ENCODE data around the gene TIPIN. TPM values are rescaled to one million over a fixed set of nuclear protein-coding genes. Genes with fewer than 3 reads are reported as not detected.
"Not testable (repeated sequence)": the region's sequence is repeated elsewhere in the genome, so short reads cannot be mapped to it uniquely, and the experiment has no call there.

Gene TIPIN
- total RNA-seq, 4 donors from 2014 or later = 2.3 to 5.8 (median 5.2) TPM

DNA sequence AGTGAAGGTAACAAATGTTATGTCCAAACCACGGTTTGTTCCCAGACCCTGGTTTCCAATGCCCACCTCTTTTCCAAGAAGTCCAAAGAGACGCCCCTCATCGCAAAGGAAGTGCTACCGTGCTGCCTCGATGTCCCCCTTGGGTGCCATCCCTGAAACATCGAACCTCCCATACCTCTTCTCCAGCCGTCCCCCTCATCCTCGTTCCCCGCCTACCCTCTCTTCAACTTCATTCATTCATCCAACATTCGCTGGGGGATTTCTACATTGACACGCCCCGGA is 467 bp downstream of the TIPIN start:
- DNase-seq (ENCODE audit: low spot score) = no peak
- ATAC-seq (ENCODE audit: low FRiP score) = no peak
- TF ChIP-seq, protein P1, sequence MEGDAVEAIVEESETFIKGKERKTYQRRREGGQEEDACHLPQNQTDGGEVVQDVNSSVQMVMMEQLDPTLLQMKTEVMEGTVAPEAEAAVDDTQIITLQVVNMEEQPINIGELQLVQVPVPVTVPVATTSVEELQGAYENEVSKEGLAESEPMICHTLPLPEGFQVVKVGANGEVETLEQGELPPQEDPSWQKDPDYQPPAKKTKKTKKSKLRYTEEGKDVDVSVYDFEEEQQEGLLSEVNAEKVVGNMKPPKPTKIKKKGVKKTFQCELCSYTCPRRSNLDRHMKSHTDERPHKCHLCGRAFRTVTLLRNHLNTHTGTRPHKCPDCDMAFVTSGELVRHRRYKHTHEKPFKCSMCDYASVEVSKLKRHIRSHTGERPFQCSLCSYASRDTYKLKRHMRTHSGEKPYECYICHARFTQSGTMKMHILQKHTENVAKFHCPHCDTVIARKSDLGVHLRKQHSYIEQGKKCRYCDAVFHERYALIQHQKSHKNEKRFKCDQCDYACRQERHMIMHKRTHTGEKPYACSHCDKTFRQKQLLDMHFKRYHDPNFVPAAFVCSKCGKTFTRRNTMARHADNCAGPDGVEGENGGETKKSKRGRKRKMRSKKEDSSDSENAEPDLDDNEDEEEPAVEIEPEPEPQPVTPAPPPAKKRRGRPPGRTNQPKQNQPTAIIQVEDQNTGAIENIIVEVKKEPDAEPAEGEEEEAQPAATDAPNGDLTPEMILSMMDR (IDR thresholded peaks at IDR 0.05) = no peak

DNA sequence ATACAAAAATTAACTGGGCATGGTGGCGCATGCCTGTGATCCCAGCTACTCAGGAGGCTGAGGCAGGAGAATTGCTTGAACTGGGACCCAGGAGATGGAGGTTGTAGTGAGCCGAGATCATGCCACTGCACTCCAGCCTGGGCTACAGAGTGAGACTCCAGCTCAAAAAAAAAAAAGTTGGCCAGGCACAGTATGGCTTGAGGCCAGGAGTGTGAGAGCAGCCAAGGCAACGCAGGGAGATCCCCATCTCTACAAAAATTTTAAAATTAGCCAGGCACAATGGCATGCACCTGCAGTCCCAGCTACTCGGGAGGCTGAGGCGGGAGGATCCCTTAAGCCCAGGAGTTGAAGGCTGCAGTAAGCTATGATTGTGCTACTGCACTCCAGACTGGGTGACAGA is 8.0 kb downstream of the TIPIN start:
- ATAC-seq (ENCODE audit: low FRiP score); DNase-seq (ENCODE audit: low spot score): not testable (repeated sequence)

DNA sequence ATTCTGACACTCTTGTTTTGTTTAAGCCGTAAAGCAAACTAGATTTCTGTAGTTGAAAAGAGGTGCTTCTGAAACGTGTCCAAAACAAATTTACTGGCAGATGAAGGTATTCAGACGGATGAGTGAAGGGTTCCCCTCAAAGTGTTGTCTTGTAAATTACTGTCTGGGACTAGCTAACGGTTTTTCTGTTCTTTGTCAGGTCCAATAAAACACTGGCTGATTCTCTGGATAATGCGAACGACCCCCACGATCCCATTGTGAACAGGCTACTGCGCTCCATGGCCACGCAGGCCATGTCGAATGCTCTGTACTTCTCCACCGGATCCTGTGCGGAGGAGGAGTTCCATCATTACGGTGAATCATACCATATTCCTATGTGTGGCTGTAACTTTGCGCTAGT is 27.7 kb downstream of the TIPIN start:
- no peak for DNase-seq (ENCODE audit: low spot score)
- no peak for ATAC-seq (ENCODE audit: low FRiP score)
- TF ChIP-seq, protein P1 (IDR thresholded peaks at IDR 0.05) = no peak

DNA sequence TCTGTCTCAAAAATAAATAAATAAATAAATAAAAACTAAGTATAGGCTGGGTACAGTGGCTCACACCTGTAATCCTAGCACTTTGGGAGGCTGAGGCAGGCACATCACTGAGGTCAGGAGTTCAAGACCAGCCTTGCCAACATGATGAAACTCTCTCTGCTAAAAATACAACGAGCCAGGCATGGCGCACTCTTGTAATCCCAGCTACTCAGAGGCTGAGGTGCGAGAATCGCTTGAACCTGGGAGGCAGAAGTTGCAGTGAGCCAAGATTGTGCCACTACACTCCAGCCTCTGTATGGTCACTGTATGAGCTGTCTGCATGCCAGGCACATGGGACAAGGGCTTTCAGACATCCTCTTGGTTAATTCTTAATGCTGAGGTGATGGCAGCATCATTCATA is 28.7 kb downstream of the TIPIN start:
- no peak for ATAC-seq (ENCODE audit: low FRiP score)
- TF ChIP-seq, protein P1 (IDR thresholded peaks at IDR 0.05) = no peak
- no peak for DNase-seq (ENCODE audit: low spot score)

DNA sequence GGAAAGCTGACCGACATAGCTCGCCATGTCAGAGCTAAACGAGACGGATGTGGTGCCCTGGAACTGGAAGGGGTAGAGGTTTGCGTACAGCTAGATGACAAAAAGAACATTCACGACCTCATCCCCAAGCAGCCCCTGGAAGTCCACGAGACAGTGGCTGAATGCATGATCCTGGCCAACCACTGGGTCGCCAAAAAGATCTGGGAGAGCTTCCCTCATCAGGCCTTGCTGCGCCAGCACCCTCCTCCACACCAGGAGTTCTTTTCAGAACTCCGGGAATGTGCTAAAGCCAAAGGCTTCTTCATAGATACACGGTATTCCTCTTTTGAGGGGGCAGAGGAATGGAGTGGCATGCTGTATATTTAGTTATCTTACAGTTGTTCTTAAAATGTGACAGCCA is 30.4 kb downstream of the TIPIN start:
- no peak for DNase-seq (ENCODE audit: low spot score)
- no peak for ATAC-seq (ENCODE audit: low FRiP score)

DNA sequence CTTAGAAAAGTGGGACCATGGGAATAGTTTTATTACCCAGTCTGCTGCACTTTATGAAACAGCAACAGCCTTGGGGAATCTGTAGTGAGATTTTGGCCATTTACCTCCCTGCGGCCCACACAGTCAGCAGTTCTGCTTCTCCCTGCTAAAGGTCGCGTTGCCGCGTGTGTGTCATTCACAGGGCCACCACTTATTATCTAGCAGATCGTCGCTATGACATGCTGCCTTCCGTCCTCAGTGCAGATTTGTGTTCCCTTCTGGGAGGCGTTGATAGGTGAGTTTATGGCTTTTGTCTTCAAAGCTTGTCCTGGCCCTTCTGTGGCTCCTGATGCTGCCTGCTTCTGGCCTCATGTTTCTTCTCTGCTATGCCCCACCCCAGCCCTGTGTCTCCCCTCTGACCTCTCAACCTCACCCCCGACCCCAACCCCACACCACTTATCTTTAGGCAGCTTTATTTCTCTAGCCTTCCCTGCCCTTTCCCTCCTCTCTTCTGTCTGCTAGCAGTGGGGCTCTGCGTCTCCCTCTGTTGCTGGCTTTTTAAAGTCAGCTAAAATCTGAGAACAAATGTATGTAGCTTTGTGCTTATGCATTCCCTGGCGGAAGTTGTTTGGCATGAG is 33.1 kb downstream of the TIPIN start:
- TF ChIP-seq, protein P1 (IDR thresholded peaks at IDR 0.05) = no peak
- no peak for DNase-seq (ENCODE audit: low spot score)

More for the DNA sequence above, 30.4 kb downstream of the TIPIN start:
- TF ChIP-seq, protein P1 (IDR thresholded peaks at IDR 0.05) = no peak

DNA sequence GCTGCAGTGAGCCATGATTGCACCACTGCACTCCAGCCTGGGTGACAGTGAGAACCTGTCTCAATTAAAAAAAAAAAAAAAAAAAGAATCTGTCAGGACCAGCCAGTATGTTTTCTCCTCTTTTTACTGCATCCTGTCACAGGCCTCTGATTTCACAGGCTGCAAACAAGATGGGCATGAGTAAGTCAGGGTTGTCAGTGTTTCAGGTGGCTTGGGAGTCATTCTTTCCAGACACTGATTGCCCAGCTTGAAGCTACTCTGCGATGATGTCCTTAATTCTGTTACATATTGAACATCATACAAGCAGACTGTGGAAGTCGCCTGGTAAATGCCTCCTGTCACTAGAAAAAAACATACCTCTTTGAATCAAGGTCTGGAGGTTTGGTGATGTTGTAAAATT is 44.3 kb downstream of the TIPIN start:
- TF ChIP-seq, protein P1 (IDR thresholded peaks at IDR 0.05) = no peak
- DNase-seq (ENCODE audit: low spot score) (no peak), ATAC-seq (ENCODE audit: low FRiP score) (no peak)

More for the DNA sequence above, 33.1 kb downstream of the TIPIN start:
- ATAC-seq (ENCODE audit: low FRiP score) = no peak

DNA sequence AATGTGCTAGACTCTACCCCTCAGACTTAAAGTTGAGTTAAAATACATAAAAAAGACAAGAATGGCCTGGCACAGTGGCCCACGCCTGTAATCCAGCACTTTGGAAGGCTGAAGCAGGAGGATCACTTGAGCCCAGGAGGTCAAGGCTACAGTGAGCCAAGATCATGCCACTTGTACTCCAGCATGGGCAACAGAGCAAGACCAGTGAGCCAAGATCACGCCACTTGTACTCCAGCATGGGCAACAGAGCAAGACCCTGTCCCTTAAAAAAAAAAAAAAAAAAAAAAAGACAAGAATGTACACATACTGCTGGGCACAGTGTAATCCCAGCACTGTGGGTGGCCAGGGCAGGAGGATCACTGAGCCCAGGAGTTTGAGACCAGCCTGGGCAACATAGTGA is 45.7 kb downstream of the TIPIN start:
- TF ChIP-seq, protein P1 (IDR thresholded peaks at IDR 0.05) = no peak

More for the DNA sequence above, 45.7 kb downstream of the TIPIN start:
- DNase-seq (ENCODE audit: low spot score) (no peak), ATAC-seq (ENCODE audit: low FRiP score) (no peak)

Measured in omental fat pad (tissue), 4 donors.